Gastroesophageal sphincter (tissue), 4 donors: ENCODE data around the gene RYR3. TPM values are rescaled to one million over a fixed set of nuclear protein-coding genes. Genes with fewer than 3 reads are reported as not detected.

Experiments used
- ATAC-seq: fragments of 150-250 bp; one replicate; pipeline ENCODE4 v1.9.1; 2016; ENCODE audit warnings: mild to moderate bottlenecking, moderate library complexity
- H3K27ac ChIP-seq, 4 donors: fragments of 200-600 bp; sonication (generic) in 3 of 4; 1 replicate in 3 of 4; 2 replicates in 1 of 4; pipeline ENCODE4 v1.5.1; 2016 to 2019
- H3K27me3 ChIP-seq: fragments of 200-600 bp; sonication (generic); one replicate; pipeline ENCODE4 v1.5.1; 2019
- H3K36me3 ChIP-seq, 2 donors: fragments of 200-600 bp; sonication (generic); one replicate each; pipeline ENCODE4 v1.5.1; 2019; ENCODE audit warnings: control low read depth in 1 of 2
- H3K4me1 ChIP-seq, 3 donors: fragments of 200-600 bp; sonication (generic); 1 replicate in 2 of 3; 2 replicates in 1 of 3; pipeline ENCODE4 v1.5.1; 2016 to 2019; ENCODE audit warnings: control low read depth in 2 of 3
- H3K4me3 ChIP-seq, 2 donors: fragments of 200-600 bp; sonication (generic); one replicate each; pipeline ENCODE4 v1.5.1; 2019; ENCODE audit warnings: mild to moderate bottlenecking in 1 of 2, moderate library complexity in 1 of 2
- H3K9me3 ChIP-seq, 3 donors: fragments of 200-600 bp; sonication (generic); one replicate each; pipeline ENCODE4 v1.5.1; 2017 to 2019; ENCODE audit warnings: control low read depth in 2 of 3
- EP300 ChIP-seq: sonication (generic); formaldehyde crosslinking; IDR thresholded peaks from one replicate; pipeline ENCODE4 v1.6.1; 2017; ENCODE audit warnings: antibody characterized with exemption, mild to moderate bottlenecking
- POLR2A ChIP-seq, 2 donors: fragments of 450-650 bp; IDR thresholded peaks; one replicate each; pipeline ENCODE4 v1.6.1; 2017; ENCODE audit warnings: antibody characterized with exemption in 2 of 2, mild to moderate bottlenecking in 2 of 2, moderate library complexity in 1 of 2
- POLR2AphosphoS5 ChIP-seq: sonication (generic); formaldehyde crosslinking; IDR thresholded peaks from one replicate; pipeline ENCODE4 v1.6.1; 2017; ENCODE audit warnings: antibody characterized with exemption
- WGBS, 2 donors: methylation state at CpG; one replicate each; pipeline ENCODE4 v1.1.5; 2018; ENCODE audit warnings: low coverage in 1 of 2; 5-methylcytosine and 5-hydroxymethylcytosine counted together
- total RNA-seq, 4 donors: library from RNA; depleted of rRNA; stranded (reverse); fragments of >200 nt; gene quantifications; one replicate each; pipeline ENCODE4 v1.1.0, GENCODE V29; 2016
- TF ChIP-seq, protein P1 (sequence below), 4 experiments: fragments of 200-600 bp in 2 of 4; fragments of 450-650 bp in 2 of 4; sonication (generic) in 1 of 4; IDR thresholded peaks; one replicate each; pipeline ENCODE4 v1.5.1; 2017 to 2019; ENCODE audit warnings: antibody characterized with exemption in 4 of 4, mild to moderate bottlenecking in 2 of 4, moderate library complexity in 2 of 4

Gene RYR3
- total RNA-seq, 4 donors from 2014 or later, result 3.5 to 10.2 (median 6.2) TPM

DNA sequence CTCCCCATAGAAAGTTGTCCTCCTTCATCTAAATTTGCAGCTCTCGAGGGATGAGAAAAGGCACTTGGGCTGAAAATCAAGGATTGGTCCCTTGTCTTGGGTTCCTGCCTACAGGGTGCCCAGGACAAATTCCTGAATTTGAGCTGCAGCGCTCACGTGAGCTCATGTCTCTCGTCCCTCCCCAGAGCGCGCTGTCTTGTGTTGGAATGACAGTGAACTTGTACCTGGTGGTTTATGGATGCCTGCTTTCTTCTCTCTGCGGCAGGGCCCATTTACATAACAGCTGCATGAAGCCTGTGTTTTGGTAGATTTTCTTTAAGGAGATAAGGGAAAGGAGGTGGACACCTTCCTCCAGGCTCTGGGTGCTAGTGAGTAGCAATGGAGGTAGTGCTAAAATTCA is 4.3 kb downstream of the RYR3 start:
- WGBS, 2 donors, result 75 to 93% methylated on average over 1 to 6 of the region's 7 CpGs
- ATAC-seq, result no peak
- Histone ChIP-seq H3K36me3 (no peaks in the 10 kb centered on the region), H3K9me3 (no peaks in the 10 kb centered on the region), H3K27ac (no peak overlapping the region), H3K4me1 (peaks cover 0 to 15% (median 0%) of the 10 kb centered on the region in 3 donors), H3K4me3 (no peak overlapping the region), H3K27me3 (peaks cover 15% of the 10 kb centered on the region)
- no peak for TF ChIP-seq EP300
- TF ChIP-seq POLR2AphosphoS5, result no peak
- TF ChIP-seq, protein P1, sequence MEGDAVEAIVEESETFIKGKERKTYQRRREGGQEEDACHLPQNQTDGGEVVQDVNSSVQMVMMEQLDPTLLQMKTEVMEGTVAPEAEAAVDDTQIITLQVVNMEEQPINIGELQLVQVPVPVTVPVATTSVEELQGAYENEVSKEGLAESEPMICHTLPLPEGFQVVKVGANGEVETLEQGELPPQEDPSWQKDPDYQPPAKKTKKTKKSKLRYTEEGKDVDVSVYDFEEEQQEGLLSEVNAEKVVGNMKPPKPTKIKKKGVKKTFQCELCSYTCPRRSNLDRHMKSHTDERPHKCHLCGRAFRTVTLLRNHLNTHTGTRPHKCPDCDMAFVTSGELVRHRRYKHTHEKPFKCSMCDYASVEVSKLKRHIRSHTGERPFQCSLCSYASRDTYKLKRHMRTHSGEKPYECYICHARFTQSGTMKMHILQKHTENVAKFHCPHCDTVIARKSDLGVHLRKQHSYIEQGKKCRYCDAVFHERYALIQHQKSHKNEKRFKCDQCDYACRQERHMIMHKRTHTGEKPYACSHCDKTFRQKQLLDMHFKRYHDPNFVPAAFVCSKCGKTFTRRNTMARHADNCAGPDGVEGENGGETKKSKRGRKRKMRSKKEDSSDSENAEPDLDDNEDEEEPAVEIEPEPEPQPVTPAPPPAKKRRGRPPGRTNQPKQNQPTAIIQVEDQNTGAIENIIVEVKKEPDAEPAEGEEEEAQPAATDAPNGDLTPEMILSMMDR (IDR thresholded peaks at IDR 0.05), result no peak
- TF ChIP-seq POLR2A (IDR thresholded peaks at IDR 0.05), result no peak

DNA sequence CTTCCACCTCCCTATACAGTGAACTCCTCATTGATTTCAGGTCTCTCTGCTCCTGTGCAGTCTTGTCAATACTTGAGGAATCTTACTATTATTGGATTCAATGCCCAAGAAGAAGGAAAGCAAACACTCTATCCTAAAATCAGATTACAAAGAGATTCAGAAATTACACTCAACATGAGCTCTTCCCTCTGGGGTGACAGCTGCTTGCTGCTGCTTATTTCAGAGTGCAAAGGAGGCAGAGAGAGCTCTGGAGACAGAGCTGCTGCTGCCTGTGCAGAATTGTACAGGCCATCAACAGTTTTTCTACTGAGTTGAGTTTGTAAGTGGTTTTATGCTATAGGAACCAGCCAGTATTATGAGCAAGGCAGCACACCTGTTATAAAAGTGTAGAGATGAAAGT is 7.1 kb downstream of the RYR3 start:
- H3K27me3 ChIP-seq, result no peaks in the 10 kb centered on the region
- no peak overlapping the region for H3K27ac ChIP-seq
- H3K4me1 ChIP-seq, result no peaks in the 10 kb centered on the region
- H3K4me3 ChIP-seq, result no peak overlapping the region
- no peak for ATAC-seq
- H3K36me3 ChIP-seq, result no peaks in the 10 kb centered on the region
- TF ChIP-seq EP300 (no peak), POLR2A (IDR thresholded peaks at IDR 0.05) (no peak), POLR2AphosphoS5 (no peak)
- TF ChIP-seq, protein P1 (IDR thresholded peaks at IDR 0.05), result no peak
- H3K9me3 ChIP-seq, result no peaks in the 10 kb centered on the region

DNA sequence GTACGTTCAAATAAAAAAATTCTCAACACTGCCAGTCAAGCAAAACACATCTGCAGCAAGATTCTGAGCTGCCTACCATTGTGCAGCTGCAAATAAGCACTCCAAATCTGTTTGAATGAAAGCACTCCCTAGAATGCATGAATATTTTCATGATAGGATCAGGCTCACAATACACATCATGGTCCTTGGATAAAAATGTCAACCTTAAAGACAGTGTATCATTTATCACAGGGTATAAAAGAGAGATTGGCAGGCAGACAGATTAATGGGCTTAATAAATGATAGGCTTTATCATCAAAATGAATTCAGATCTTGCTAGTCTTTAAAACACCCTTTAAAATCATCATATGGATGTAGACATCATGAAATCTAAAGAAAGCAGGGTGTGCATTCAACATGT is 9.2 kb downstream of the RYR3 start:
- Histone ChIP-seq H3K27ac (no peak overlapping the region), H3K4me3 (no peak overlapping the region), H3K36me3 (no peaks in the 10 kb centered on the region), H3K27me3 (no peaks in the 10 kb centered on the region), H3K9me3 (no peaks in the 10 kb centered on the region), H3K4me1 (no peaks in the 10 kb centered on the region)
- WGBS, 2 donors, result 33 to 67% methylated on average over 1 of the region's 1 CpG
- TF ChIP-seq EP300, result no peak
- TF ChIP-seq, protein P1 (IDR thresholded peaks at IDR 0.05), result no peak
- TF ChIP-seq POLR2AphosphoS5, result no peak
- TF ChIP-seq POLR2A (IDR thresholded peaks at IDR 0.05), result no peak
- no peak for ATAC-seq

DNA sequence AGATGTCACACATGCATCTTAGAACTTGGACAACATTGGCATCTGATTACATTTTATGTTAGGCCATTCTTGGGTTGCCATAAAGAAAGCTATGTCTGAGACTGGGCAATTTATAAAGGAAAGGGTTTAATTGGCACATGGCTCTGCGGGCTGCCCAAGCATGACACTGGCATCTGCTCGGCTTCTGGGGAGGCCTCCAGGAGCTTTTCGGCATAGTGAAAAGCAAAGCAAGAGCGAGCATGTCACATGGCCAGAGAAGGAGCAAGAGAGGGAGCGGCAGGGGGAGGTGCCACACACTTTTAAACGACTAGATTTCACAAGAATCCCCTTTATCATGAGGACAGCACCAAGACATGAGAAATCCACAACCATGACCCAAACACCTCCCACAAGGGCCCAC is 11.3 kb downstream of the RYR3 start:
- TF ChIP-seq POLR2AphosphoS5 (no peak), EP300 (no peak), POLR2A (IDR thresholded peaks at IDR 0.05) (no peak)
- TF ChIP-seq, protein P1 (IDR thresholded peaks at IDR 0.05), result no peak
- no peak overlapping the region for H3K27ac ChIP-seq
- 87 to 100% methylated on average over 3 of the region's 6 CpGs for WGBS, 2 donors

DNA sequence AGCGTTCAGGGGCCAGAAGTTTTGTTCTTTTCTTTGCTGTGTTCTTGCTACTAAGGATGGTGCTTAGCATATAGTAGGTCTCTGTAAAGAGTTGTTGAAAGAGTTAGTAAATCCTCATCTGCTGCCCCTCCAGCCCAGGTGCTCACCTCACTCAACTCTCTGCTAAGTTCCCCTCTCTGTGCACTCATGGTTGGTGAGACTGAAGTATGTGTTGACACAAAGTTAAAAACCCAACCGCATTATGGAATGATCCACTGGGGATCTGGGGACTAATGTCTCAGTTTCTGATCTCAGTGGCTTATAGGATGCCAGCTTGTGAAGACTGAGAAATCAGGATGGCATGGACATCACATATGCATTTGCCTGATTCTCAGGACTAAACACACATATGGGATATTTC is 13.8 kb downstream of the RYR3 start:
- no peak for ATAC-seq
- WGBS, 2 donors, result 91 to 100% methylated on average over 1 to 2 of the region's 2 CpGs
- H3K27me3 ChIP-seq, result no peaks in the 10 kb centered on the region
- no peak for TF ChIP-seq EP300
- TF ChIP-seq POLR2A (IDR thresholded peaks at IDR 0.05), result no peak
- TF ChIP-seq, protein P1 (IDR thresholded peaks at IDR 0.05), result no peak
- H3K27ac ChIP-seq, result no peak overlapping the region
- no peaks in the 10 kb centered on the region for H3K36me3 ChIP-seq
- H3K9me3 ChIP-seq, result no peaks in the 10 kb centered on the region
- H3K4me3 ChIP-seq, result no peak overlapping the region
- no peaks in the 10 kb centered on the region for H3K4me1 ChIP-seq

More for the DNA sequence above, 11.3 kb downstream of the RYR3 start:
- ATAC-seq, result no peak
- Histone ChIP-seq H3K36me3 (no peaks in the 10 kb centered on the region), H3K9me3 (no peaks in the 10 kb centered on the region), H3K4me3 (no peak overlapping the region), H3K27me3 (no peaks in the 10 kb centered on the region), H3K4me1 (no peaks in the 10 kb centered on the region)
